ENCODE results near the gene ZNF343.

Gene ZNF343

GRCh38 chr20:2473516-2473915, 35.2 kb downstream of the ZNF343 start:
- peak; percentile 67 for DNase-seq (ENCODE audit: low read depth)

GRCh38 chr20:2470423-2471193, 38.1 kb downstream of the ZNF343 start, which contains the start of gene SNRPB:
SNRPB (minus strand) TSS chr20:2470789; CDS start chr20:2470690, 99 bp downstream.
- DNase-seq (ENCODE audit: low read depth), result peak; percentile 98

GRCh38 chr20:2469991-2470422, 38.7 kb downstream of the ZNF343 start:
- DNase-seq (ENCODE audit: low read depth), result no peak

GRCh38 chr20:2468581-2469407, 39.9 kb downstream of the ZNF343 start:
- DNase-seq (ENCODE audit: low read depth), result no peak

GRCh38 chr20:2467412-2467811, 41.3 kb downstream of the ZNF343 start:
- DNase-seq (ENCODE audit: low read depth), result no peak

GRCh38 chr20:2465100-2465499, 43.6 kb downstream of the ZNF343 start:
- DNase-seq (ENCODE audit: low read depth), result no peak

- DNase-seq (ENCODE audit: low read depth), result no peak
These were observed 44.9 kb downstream of the ZNF343 start for GRCh38 chr20:2463616-2464365.

- no peak for DNase-seq (ENCODE audit: low read depth)
These were observed 46.2 kb downstream of the ZNF343 start for GRCh38 chr20:2462484-2462883.

GRCh38 chr20:2460752-2461424, 47.8 kb downstream of the ZNF343 start:
- DNase-seq (ENCODE audit: low read depth), result no peak

- DNase-seq (ENCODE audit: low read depth), result no peak
These were observed 48.5 kb downstream of the ZNF343 start for GRCh38 chr20:2459981-2460751.

GRCh38 chr20:2458919-2459499, 49.7 kb downstream of the ZNF343 start:
- DNase-seq (ENCODE audit: low read depth), result no peak

- DNase-seq (ENCODE audit: low read depth), result no peak
These were observed 52.8 kb downstream of the ZNF343 start for GRCh38 chr20:2455771-2456497.

GRCh38 chr20:2453792-2454191, 54.9 kb downstream of the ZNF343 start:
- no peak for DNase-seq (ENCODE audit: low read depth)

- DNase-seq (ENCODE audit: low read depth), result peak; percentile 52
These were observed 56.6 kb downstream of the ZNF343 start for GRCh38 chr20:2451939-2452732.

GRCh38 chr20:2451422-2451821, 57.3 kb downstream of the ZNF343 start:
- DNase-seq (ENCODE audit: low read depth), result no peak

- no peak for DNase-seq (ENCODE audit: low read depth)
These were observed 59.3 kb downstream of the ZNF343 start for GRCh38 chr20:2449386-2449785.

GRCh38 chr20:2446845-2447244, 61.9 kb downstream of the ZNF343 start:
- DNase-seq (ENCODE audit: low read depth), result no peak

All from GM04504 (cell line).